ENCODE measurements around the gene ATP11B.

Gene ATP11B

DNA sequence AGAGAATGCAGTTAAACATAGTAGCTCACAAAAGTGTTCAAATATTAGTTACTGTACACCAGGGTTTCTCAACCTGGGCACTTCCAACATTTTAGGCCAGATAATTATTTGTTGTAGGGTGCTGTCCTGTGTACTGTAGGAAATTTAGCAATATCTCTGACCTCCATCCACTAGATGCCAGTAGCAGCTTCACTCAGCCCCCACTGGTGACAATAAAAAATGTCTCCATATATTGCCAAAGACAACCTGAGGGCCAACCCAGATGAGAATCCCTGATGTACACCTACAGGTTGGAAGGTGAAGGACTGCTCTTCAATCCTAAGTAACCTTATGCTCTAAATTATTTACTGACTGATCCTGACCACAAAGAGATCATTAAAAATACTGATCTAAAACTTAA lies 154.6 kb downstream of the ATP11B start:
- TF ChIP-seq EP300 (IDR thresholded peaks at IDR 0.05; ENCODE audit: borderline replicate concordance) (no peak), REST (IDR thresholded peaks at IDR 0.05; ENCODE audit: low read depth) (no peak), MAX (IDR thresholded peaks at IDR 0.05) (no peak), CEBPB (IDR thresholded peaks at IDR 0.05) (no peak), ZBTB7A (IDR thresholded peaks at IDR 0.05; ENCODE audit: low read depth) (no peak), NFIC (IDR thresholded peaks at IDR 0.05) (no peak)

DNA sequence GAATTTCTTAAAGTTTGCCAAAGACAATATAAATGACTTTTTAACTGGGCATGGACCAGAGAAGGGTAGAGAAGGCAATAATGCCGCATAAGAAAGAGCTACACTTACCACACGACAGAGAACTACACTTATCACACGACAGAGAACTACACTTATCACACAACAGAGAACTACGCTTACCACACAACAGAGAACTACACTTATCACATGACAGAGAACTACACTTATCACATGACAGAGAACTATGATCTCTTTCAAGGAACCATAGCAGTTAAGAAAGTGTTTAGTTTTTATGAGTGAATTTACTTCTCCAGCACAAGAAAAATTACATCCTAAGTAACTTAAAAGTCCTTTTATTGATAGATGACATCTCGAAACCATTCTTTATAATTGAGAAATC lies 155.0 kb downstream of the ATP11B start:
- TF ChIP-seq FOXM1 (IDR thresholded peaks at IDR 0.05; ENCODE audit: borderline replicate concordance, low read depth) (no peak), TCF12 (IDR thresholded peaks at IDR 0.05; ENCODE audit: low read depth) (no peak), RAD21 (IDR thresholded peaks at IDR 0.05; ENCODE audit: low read depth) (no peak), TAF1 (IDR thresholded peaks at IDR 0.05; ENCODE audit: low read depth) (no peak), REST (IDR thresholded peaks at IDR 0.05; ENCODE audit: low read depth) (no peak), EGR1 (IDR thresholded peaks at IDR 0.05) (no peak), CREB1 (IDR thresholded peaks at IDR 0.05; ENCODE audit: low read depth) (no peak), ZBTB7A (IDR thresholded peaks at IDR 0.05; ENCODE audit: low read depth) (no peak), MAX (IDR thresholded peaks at IDR 0.05) (no peak), CEBPB (IDR thresholded peaks at IDR 0.05) (no peak), NFIC (IDR thresholded peaks at IDR 0.05) (no peak), YY1 (IDR thresholded peaks at IDR 0.05; ENCODE audit: low read depth) (no peak), TEAD4 (IDR thresholded peaks at IDR 0.05) (no peak), EP300 (IDR thresholded peaks at IDR 0.05; ENCODE audit: borderline replicate concordance) (no peak)
- TF ChIP-seq, protein P1, sequence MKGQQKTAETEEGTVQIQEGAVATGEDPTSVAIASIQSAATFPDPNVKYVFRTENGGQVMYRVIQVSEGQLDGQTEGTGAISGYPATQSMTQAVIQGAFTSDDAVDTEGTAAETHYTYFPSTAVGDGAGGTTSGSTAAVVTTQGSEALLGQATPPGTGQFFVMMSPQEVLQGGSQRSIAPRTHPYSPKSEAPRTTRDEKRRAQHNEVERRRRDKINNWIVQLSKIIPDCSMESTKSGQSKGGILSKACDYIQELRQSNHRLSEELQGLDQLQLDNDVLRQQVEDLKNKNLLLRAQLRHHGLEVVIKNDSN (IDR thresholded peaks at IDR 0.05), result no peak

DNA sequence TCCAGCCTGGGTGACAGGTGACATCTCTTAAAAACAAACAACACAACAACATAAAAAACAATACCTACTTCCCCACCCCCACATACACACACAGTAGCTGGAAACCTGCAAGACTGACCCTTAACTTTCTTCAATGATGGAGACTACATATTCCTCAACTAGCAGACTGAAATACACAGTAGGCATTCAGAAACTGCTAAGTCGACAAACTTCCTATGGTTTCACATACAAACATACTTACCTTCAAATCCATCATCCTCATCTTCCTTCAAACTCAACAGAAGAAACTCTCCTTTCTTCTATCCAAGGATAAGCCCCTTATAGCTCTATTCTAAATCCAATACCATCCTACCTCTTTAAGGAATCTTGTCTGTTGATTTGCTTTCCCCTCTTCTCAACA lies 156.4 kb downstream of the ATP11B start:
- TF ChIP-seq TEAD4 (IDR thresholded peaks at IDR 0.05), result no peak

GRCh38 chr3:182954553-182955235 lies 161.4 kb downstream of the ATP11B start:
- TF ChIP-seq CEBPB (IDR thresholded peaks at IDR 0.05), result no peak
- TF ChIP-seq, protein P1 (IDR thresholded peaks at IDR 0.05), result no peak
- no peak for TF ChIP-seq EP300 (IDR thresholded peaks at IDR 0.05; ENCODE audit: borderline replicate concordance)
- TF ChIP-seq FOXM1 (IDR thresholded peaks at IDR 0.05; ENCODE audit: borderline replicate concordance, low read depth), result no peak
- TF ChIP-seq ZBTB7A (IDR thresholded peaks at IDR 0.05; ENCODE audit: low read depth), result no peak
- TF ChIP-seq TCF12 (IDR thresholded peaks at IDR 0.05; ENCODE audit: low read depth), result no peak
- TF ChIP-seq YY1 (IDR thresholded peaks at IDR 0.05; ENCODE audit: low read depth), result no peak
- no peak for TF ChIP-seq MAX (IDR thresholded peaks at IDR 0.05)
- TF ChIP-seq REST (IDR thresholded peaks at IDR 0.05; ENCODE audit: low read depth), result no peak
- no peak for TF ChIP-seq EGR1 (IDR thresholded peaks at IDR 0.05)
- no peak for TF ChIP-seq RAD21 (IDR thresholded peaks at IDR 0.05; ENCODE audit: low read depth)
- TF ChIP-seq TAF1 (IDR thresholded peaks at IDR 0.05; ENCODE audit: low read depth), result no peak
- TF ChIP-seq CREB1 (IDR thresholded peaks at IDR 0.05; ENCODE audit: low read depth), result no peak
- no peak for TF ChIP-seq NFIC (IDR thresholded peaks at IDR 0.05)
